Lower leg skin (tissue), 4 donors: ENCODE results near the gene ANTXR1. TPM values are rescaled to one million over a fixed set of nuclear protein-coding genes. Genes with fewer than 3 reads are reported as not detected.

ENCODE experiments used
- DNase-seq, 2 donors: peaks; one replicate each; pipeline ENCODE4 v3.0.0-alpha.2; 2019; ENCODE audit warnings: low spot score in 2 of 2
- H3K4me3 ChIP-seq: fragments of 200-600 bp; sonication (generic); 2 replicates; pipeline ENCODE4 v1.5.1; 2017; ENCODE audit warnings: mild to moderate bottlenecking, low read depth; ENCODE audit not compliant: poor library complexity, severe bottlenecking
- POLR2A ChIP-seq, 2 donors: fragments of 450-650 bp; IDR thresholded peaks; one replicate each; pipeline ENCODE4 v1.6.1; 2016 to 2017; ENCODE audit warnings: antibody characterized with exemption in 2 of 2, mild to moderate bottlenecking in 1 of 2, moderate library complexity in 1 of 2
- WGBS, 2 donors: methylation state at CpG; one replicate each; pipeline ENCODE4 v1.1.5; 2018; 5-methylcytosine and 5-hydroxymethylcytosine counted together
- intact Hi-C: fragments of 100-400 bp; cut with DNase I; formaldehyde crosslinking; loops from one replicate; pipeline ENCODE4 v1.15.0; 2023; ENCODE audit warnings: low total_unique reads
- total RNA-seq, 4 donors: library from RNA; depleted of rRNA; stranded (reverse); fragments of >200 nt; gene quantifications; one replicate each; pipeline ENCODE4 v1.1.0, GENCODE V29; 2016
- TF ChIP-seq, protein P1 (sequence below), 3 donors: fragments of 450-650 bp; IDR thresholded peaks; one replicate each; pipeline ENCODE4 v1.5.1; 2016; ENCODE audit warnings: antibody characterized with exemption in 3 of 3, mild to moderate bottlenecking in 3 of 3, moderate library complexity in 2 of 3

ANTXR1 gene
- total RNA-seq, 4 donors from 2014 or later = 43.3 to 56.7 (median 52.7) TPM

DNA sequence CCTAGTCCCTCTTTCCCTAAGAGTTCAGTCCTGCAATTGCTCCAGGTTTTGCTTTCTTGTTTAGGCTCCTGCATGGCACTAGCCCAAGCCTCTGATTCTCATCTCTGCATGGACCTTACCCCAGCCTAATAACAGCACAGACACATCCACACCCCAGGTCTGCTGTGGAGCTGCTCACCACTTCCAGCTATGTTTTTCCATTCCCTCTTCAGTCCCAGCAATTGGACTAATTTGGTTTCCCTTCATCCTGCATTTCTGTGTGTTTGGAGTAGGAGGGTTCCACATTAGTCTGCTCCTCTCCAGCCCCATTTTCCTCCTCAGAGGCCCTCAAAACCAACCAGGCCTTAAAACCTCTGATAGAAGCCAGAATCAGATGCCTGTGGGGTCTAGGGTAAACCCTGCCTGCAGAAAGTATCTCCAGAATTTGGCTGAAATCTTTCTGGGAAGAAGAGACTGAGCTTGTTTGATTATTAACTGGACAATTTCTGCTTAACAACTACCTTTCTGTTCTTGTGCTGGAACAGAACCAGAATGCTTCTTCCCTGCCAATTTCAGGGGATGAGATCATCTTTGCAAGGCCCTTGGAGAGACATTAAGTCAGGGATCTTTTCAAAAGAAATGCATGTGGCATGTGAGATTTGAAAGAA, 278.1 kb downstream of the ANTXR1 start:
- TF ChIP-seq POLR2A (IDR thresholded peaks at IDR 0.05) = no peak
- TF ChIP-seq, protein P1, sequence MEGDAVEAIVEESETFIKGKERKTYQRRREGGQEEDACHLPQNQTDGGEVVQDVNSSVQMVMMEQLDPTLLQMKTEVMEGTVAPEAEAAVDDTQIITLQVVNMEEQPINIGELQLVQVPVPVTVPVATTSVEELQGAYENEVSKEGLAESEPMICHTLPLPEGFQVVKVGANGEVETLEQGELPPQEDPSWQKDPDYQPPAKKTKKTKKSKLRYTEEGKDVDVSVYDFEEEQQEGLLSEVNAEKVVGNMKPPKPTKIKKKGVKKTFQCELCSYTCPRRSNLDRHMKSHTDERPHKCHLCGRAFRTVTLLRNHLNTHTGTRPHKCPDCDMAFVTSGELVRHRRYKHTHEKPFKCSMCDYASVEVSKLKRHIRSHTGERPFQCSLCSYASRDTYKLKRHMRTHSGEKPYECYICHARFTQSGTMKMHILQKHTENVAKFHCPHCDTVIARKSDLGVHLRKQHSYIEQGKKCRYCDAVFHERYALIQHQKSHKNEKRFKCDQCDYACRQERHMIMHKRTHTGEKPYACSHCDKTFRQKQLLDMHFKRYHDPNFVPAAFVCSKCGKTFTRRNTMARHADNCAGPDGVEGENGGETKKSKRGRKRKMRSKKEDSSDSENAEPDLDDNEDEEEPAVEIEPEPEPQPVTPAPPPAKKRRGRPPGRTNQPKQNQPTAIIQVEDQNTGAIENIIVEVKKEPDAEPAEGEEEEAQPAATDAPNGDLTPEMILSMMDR (IDR thresholded peaks at IDR 0.05) = no peak
- DNase-seq = no peak
- intact Hi-C loops = no loop called here
- H3K4me3 ChIP-seq = no peak overlapping the region

DNA sequence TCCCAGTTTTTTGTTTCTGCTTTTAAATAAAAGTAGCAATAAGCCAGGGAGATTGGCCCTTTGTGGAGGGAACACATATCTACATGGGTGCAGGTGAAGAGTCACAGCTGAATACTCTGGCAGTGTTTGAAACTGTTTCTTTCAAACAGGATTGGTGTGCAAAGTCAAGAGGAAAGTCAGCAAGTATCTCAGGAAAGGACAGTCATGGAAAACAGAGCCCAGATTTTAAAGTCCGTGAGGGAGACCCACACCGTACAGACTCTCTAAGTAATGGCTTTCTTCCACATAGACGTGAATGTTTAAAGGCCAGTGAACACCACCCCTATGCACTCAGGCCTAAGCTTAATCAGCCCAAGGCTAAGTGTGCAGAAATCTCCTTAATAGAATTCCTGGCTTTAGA, 278.7 kb downstream of the ANTXR1 start:
- TF ChIP-seq, protein P1 (IDR thresholded peaks at IDR 0.05) = no peak
- TF ChIP-seq POLR2A (IDR thresholded peaks at IDR 0.05) = no peak
- WGBS, 2 donors = 64 to 65% methylated on average over 3 of the region's 3 CpGs
- H3K4me3 ChIP-seq = no peak overlapping the region
- intact Hi-C loops = no loop called here
- no peak for DNase-seq

DNA sequence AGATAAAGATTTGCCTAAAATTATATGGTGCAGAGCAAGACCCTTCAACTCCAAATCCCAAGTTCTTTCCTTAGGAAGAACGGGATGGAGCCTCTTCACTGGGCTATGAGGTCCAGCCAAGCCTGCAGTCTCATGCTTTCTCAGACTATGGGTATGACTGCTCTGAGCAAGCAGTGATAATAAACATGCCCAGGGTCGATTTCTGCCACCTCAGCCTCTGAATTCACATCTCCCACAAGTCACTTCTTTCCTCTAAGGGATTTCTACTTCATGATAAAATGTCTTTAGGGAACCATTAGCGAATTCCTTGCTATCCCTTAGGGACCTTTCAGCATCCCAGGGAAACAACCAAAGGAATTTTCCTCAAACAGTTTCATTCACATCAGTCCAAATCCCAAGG, 279.3 kb downstream of the ANTXR1 start:
- WGBS, 2 donors = 75% methylated on average over 3 of the region's 3 CpGs
- no peak for TF ChIP-seq POLR2A (IDR thresholded peaks at IDR 0.05)
- TF ChIP-seq, protein P1 (IDR thresholded peaks at IDR 0.05) = no peak
- intact Hi-C loops = no loop called here
- H3K4me3 ChIP-seq = no peak overlapping the region
- no peak for DNase-seq

DNA sequence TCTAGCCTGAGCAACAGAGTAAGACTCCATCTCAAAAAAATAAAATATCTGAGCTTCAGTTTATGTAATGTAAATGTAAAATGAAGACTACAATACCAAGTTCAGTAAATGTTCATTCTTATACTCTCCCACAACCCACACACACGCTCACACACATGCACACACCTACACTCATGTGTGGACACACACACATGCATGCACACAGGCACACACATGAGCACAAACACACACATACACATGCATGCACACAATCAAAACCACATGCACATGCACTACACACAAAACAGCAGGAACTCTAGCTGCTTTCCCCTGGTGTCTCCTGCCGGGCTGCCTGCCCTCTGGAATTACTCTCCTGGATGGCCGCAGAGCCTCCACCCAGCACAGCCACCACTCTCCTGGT, 283.4 kb downstream of the ANTXR1 start:
- H3K4me3 ChIP-seq = no peak overlapping the region
- DNase-seq = no peak
- intact Hi-C loops = no loop called here
- 82 to 83% methylated on average over 3 of the region's 3 CpGs for WGBS, 2 donors
- no peak for TF ChIP-seq POLR2A (IDR thresholded peaks at IDR 0.05)
- TF ChIP-seq, protein P1 (IDR thresholded peaks at IDR 0.05) = no peak

DNA sequence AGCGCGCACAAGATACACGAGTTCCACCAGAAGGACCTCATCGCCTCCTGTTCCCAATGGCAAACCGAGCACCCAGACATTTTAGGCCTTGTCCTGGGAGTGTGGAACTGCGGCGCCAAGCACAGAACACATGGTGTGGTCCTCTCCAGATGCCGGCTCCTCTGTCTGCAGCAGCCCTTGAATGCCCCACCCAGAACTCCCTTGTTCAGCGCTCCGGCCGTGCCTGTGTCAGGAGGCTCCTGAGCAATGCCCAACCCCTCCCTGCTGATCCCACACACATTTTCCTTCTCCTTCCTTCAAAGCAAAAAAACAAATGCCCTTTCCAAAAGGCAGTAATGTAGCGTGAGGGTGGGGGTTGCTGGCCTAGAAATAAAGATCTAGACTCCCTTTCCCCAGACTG, 284.2 kb downstream of the ANTXR1 start:
- DNase-seq = peak in 1 of 2 donors; percentile 81
- TF ChIP-seq, protein P1 (IDR thresholded peaks at IDR 0.05) = no peak
- no peak for TF ChIP-seq POLR2A (IDR thresholded peaks at IDR 0.05)
- H3K4me3 ChIP-seq = no peak overlapping the region
- 69 to 87% methylated on average over 11 of the region's 12 CpGs for WGBS, 2 donors
- intact Hi-C loops = no loop called here

DNA sequence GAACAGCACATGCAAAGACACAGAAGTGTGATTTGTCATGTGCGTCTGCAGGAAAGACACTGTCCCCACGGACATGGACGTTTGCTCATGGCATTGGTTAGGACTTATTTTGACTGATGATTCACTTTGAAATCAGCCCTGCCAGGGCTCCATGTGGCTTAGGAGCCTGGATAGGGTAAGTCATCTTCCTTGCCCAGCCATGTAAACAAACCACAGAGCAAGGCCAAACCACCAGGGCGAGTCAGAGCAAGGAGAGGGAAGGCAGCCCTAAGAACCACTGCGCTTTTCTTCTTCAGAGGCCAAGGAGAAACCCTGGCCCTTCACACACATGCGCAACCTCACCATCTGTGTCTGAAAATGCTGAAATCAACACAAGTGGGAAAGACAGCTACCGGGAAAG, 285.3 kb downstream of the ANTXR1 start:
- DNase-seq = peak in 1 of 2 donors; percentile 45
- intact Hi-C loops = no loop called here
- WGBS, 2 donors = 33 to 51% methylated on average over 7 of the region's 7 CpGs
- H3K4me3 ChIP-seq = no peak overlapping the region
- no peak for TF ChIP-seq POLR2A (IDR thresholded peaks at IDR 0.05)
- TF ChIP-seq, protein P1 (IDR thresholded peaks at IDR 0.05) = no peak
